Measurements from ENCODE around the gene AGMAT.

GRCh38 chr1:15543251-15543588, 41.6 kb downstream of the AGMAT start:
- no peak for TF ChIP-seq CTCF (IDR thresholded peaks at IDR 0.05; ENCODE audit: low read depth, low read length)
- TF ChIP-seq POLR2A (IDR thresholded peaks at IDR 0.05; ENCODE audit: extremely low read depth, insufficient read length), result no peak

Measured in NB4 (cell line).